GM21447 (cell line): ENCODE results near the gene SLC16A10.
"Not testable (repeated sequence)": the region's sequence is repeated elsewhere in the genome, so short reads cannot be mapped to it uniquely, and the experiment has no call there.

Experiments
- ATAC-seq: cut with Tn5 transposase; IDR thresholded peaks from one replicate; pipeline ENCODE4 v1.9.1; 2021; ENCODE audit not compliant: unreplicated experiment

Gene SLC16A10

DNA sequence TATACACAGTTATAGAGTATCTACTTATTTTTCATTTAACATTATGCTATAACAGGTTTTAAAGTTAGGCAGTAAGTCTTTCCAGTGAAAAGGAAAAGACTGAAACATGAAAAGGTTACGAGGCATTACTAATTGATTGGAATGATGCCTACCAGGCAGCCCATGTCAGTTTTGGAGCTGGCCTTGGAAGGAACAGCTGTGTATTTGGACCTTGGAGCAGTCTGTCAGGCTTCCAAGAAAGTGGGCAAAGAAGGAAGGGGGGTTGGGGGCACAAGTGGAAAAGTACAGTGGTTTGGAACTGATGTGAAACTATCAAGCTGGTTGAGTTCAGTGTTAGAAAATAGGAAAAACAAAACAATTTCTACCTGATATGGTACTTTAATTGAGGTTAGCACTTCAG is 41.7 kb downstream of the SLC16A10 start:
- ATAC-seq = no peak

DNA sequence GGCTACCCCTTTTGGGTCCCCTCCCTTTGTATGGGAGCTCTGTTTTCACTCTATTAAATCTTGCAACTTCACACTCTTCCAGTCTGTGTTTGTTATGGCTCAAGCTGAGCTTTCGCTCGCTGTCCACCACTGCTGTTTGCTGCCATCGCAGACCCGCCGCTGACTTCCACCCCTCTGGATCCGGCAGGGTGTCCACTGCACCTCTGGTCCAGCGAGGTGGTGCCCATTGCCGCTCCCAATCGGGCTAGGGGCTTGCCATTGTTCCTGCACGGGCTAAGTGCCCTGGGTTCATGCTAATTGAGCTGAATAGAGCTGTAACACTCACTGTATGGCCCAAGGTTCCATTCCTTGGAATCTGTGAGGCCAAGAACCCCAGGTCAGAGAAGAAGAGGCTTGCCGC is 43.7 kb downstream of the SLC16A10 start:
- not testable (repeated sequence) for ATAC-seq

DNA sequence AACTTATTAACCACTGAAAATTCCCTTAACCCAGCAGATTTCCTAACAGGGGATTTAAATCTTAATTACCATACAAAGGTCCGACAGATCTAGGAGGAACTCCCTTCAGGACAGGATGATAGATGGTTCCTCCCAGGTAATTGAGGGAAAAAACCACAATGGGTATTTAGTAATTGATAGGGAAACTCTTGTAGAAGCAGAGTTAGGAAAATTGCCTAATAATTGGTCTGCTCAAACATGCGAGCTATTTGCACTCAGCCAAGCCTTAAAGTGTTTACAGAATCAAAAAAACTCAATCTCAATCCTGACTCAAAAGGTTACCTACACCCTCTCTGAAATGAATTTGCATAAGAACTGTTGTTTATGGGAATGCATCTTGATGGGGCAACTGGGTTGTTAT is 45.4 kb downstream of the SLC16A10 start:
- not testable (repeated sequence) for ATAC-seq

DNA sequence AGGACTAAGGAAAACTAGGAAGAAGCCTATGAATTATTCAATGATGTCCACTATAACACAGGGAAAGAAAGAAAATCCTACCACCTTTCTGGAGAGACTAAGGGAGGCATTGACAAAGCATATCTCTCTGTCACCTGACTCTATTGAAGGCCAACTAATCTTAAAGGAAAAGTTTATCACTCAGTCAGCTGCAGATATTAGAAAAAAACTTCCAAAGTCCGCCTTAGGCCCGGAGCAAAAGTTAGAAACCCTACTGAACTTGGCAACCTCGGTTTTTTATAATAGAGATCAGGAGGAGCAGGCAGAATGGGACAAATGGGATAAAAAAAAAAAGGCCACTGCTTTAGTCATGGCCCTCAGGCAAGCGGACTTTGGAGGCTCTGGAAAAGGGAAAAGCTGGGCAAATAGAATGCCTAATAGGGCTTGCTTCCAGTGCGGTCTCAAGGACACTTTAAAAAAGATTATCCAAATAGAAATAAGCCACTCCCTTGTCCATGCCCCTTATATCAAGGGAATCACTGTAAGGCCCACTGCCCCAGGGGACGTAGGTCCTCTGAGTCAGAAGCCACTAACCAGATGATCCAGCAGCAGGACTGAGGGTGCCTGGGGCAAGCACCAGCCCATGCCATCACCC is 47.0 kb downstream of the SLC16A10 start:
- not testable (repeated sequence) for ATAC-seq

DNA sequence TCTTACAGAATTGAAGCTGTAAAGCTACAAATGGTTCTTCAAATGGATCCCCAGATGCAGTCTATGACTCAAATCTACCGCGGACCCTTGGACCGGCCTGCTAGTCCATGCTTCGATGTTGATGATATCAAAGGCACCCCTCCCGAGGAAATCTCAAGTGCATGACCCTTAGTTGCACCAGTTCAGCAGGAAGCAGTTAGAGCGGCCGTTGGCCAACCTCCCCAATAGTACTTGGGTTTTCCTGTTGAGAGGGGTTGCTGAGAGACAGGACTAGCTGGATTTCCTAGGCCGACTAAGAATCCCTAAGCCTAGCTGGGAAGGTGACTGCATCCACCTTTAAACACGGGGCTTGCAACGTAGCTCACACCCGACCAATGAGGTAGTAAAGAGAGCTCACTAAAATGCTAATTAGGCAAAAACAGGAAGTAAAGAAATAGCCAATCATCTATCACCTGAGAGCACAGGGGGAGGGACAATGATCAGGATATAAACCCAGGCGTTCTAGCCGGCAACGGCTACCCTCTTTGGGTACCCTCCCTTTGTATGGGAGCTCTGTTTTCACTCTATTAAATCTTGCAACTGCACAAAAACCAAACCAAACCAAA is 50.3 kb downstream of the SLC16A10 start:
- not testable (repeated sequence) for ATAC-seq

DNA sequence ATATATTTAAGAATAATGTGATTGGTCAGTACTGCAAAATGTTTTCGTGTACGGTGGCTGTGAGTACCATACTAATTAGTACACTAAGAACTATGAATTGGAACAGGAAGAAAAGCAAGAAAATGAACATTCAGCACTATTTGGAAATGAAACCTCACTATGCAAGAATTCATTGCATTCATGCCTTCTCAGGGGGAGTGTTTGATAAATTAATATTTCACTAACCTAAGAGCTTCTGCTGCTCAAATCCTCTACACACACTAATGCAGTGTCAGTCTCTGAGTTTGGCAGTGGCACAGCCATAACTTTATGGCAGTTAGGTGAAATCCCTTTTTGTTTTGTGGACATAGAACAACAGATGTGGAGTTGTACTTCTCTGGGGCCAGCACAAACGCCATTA is 60.1 kb downstream of the SLC16A10 start:
- ATAC-seq = no peak

DNA sequence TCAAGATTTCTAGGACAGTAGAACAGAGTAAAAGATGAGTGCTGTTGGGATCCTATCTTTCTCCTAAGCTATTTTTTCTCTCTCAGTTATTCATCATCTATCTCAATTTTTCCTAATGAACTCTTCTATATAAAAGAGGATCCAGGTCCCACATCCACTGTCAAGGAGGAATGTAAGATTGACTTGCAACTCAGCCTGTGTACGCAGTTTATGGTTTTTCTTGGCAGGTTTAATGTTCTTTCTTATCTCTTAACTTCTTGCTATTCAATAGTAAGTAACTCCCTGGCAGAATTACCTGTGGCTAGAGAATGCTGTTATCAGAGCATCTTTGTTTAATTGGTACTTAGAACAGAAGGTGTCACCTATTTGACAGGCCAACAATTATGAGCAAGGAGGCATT is 60.8 kb downstream of the SLC16A10 start:
- no peak for ATAC-seq

DNA sequence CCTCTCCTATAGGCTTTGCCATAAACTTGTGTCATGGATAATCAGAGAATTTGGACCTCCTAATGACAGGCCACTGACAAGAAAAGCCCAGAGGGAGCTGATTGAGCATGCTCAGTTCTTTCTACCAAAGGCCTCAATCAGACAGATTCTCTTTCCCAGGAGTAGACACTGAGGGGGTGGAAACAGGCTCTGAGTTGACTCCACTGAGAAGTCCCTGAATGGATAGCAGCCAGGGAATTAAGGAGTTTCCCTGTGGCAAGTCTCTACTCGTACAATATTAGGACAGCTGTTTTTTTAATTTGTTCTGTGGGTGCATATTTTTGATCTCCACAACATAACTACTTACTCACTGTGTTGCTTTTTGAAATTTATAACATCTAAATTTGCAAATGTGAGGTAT is 63.3 kb downstream of the SLC16A10 start:
- ATAC-seq = no peak

DNA sequence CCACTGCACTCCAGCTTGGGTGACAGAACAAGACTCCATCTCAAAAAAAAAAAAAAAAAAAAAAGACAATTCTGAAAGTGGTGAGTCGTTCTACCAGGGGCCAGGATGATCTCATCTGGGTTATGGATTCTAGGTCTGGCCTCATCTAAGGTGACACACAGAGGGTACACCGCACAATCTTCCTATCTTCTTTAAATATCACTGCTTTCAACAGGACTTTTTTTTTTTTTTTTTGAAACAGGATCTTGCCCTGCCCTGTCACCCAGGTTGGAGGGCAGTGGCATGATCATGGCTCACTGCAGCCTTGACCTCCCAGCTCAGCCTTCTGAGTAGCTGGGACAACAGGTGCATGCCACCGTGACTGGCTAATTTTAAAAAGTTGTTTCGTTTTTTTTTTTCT is 67.7 kb downstream of the SLC16A10 start:
- no peak for ATAC-seq

DNA sequence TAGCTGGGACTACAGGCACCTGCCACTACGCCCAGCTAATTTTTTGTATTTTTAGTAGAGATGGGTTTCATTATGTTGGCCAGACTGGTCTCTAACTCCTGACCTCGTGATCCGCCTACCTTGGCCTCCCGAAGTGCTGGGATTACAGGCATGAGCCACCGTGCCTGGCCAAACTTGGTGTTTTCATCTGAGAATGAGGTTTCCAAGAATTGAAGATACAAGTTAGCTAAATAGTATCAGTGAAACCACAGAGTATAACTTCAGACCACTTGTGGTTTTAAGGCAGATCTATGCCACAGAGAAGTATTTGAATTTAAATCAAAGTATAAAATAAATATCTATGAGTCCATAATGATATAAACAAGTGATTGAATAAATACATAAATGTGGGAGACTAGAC is 70.1 kb downstream of the SLC16A10 start:
- no peak for ATAC-seq

DNA sequence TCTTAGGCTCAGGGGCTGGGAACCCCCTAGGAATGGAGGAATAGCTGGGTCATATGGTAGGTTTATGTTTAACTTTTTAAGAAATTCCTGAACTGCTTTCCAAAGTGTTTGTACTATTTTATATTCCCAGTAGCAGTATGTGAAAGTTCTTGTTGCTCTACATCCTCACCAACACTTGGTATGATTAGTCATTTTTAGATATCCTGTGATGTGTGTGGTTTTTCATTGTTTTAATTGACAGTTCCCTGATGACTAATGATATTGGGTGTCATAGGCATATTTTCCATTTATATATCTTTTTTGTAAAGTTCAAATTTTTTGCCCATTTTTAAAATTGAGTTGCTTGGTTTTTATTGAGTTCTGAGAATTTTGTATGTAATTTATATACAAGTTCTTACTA is 72.3 kb downstream of the SLC16A10 start:
- no peak for ATAC-seq

DNA sequence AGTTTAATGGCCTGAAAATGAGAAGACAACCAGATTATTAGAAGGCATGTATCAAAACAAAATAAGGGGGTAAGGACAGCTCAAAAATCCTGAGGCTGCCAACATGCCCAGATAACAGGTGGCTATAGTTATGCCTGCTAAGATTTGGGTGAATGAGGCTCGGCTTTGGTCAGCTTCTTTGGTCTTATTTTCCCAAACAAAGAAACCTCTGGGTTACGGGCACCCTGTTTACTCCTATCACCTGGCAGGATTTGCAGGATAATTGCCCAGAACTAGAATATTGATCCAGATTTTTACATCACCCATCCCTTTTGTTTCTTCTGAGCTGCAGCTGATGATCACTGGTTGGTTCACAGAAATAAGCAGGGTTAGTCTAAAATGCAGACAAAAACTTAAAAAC is 74.3 kb downstream of the SLC16A10 start:
- ATAC-seq = no peak

DNA sequence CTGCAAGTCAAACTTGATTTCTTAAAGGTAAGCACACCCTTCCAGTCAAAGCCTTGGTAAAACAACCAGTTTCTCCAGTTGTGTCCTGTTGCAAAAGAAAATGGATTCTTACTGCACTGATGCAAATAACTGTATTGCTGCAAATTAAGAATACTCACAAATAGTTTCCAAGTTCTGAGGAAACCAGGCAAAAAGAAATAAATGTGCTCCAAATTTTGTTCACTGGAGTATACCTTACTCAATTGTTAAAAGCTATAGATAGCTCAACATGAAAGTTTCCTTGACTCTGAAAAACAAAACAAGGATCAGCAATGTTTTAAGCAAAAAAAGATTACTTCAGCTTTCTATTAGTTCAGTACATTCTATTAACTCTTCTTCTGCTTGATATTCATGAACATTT is 75.2 kb downstream of the SLC16A10 start:
- no peak for ATAC-seq

DNA sequence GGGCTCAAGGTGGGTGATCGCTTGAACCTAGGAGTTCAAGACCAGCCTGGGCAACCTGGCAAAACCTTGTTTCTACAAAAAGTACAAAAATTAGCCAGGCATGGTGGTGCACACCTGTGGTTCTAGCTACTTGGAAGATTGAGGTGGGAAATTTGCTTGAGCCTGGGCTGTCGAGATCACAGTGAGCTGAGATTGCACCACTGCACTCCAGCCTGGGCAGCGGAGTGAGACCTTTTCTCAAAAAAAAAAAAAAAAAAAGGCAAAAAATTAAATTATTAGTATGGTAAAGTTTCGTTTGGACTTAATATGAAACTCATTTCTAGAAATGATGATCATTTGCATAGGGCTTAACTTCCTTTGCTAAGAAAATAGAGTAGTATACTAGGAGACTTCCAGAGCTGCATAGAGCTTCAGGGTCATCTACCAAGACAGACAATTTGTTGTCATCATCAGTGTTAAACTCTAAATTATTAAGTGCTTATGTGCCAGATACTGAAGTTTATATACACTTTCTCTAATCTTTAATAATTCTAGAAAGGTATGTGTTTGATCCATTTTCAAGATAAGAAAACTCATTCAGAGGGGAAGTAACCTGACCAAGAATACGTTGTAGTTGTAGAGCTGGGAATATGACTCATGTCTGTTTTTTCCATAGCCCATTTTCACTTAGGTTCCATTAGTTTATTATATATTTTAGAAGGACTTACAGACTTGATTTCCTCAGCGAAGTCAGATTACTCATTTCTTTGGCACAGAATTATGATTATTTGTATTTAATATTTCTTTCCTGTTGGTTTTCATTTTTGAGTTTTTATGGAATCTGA is 84.5 kb downstream of the SLC16A10 start:
- ATAC-seq = peak; percentile 86

DNA sequence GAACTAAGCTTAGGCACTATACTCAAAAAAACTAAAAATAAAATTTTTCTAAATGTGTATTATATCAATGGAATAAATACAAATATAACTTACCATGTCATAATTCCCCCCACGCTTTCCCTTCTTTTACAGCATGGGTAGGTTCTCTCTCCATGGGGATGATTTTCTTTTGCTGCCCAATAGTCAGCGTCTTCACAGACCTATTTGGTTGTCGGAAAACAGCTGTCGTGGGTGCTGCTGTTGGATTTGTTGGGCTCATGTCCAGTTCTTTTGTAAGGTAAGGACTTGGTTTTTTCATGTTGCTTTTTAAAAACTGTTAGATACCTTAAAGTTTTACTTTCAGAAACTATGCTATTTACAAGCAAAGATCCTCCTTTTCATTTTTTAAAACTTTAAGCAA is 85.3 kb downstream of the SLC16A10 start:
- ATAC-seq = no peak

DNA sequence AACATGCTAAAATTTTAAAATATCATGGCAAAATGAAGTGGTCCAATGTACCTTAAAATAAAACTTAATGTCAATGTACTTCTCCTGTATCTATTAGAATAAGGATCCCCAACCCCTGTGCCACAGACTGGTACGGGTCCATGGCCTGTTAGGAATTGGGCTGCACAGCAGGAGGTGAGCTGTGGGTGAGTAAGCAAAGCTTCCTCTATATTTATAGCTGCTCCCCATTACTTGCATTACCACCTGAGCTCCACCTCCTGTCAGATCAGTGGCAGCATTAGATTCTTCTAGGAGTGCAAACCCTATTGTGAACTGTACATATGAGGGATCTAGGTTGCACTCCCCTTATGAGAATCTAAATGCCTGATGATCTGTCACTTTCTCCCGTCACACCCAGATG is 86.0 kb downstream of the SLC16A10 start:
- ATAC-seq = no peak

DNA sequence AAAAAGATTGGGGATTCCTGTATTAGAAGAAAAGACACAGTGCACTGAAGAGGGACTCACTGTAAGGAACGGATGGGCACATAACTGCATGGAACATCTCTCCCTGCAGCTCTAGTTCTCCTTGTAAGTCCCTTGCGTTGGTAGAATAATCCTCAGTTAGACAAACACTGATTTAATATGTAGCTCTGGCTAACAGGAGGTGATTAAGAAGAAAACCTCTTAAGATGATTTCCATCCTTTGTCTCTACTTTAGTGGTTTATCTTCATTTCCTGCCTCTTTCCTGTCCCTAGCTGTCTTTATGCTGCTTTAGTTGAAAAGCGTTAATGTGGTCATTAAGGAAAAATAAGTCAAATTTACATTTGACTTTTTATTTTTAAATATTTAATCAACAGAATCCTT is 86.6 kb downstream of the SLC16A10 start:
- ATAC-seq = no peak

DNA sequence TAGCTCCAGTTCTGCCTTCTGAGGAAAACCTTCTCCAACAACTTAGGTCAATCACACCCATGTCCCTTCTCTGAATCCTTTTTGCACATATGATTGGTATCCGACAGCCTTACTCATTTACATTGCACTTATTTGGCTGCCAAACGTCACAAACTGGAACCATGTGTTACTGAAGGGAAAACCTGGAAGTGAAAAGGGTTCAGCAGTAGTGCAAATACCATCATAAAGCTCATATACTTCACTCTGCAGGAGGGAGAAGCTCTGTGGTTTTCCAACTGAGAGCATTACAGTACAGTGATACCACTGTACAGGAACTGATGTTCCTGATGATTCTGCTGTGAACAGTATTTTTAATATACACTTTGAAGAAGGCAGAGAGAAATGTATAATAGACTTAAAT is 87.8 kb downstream of the SLC16A10 start:
- ATAC-seq = no peak

DNA sequence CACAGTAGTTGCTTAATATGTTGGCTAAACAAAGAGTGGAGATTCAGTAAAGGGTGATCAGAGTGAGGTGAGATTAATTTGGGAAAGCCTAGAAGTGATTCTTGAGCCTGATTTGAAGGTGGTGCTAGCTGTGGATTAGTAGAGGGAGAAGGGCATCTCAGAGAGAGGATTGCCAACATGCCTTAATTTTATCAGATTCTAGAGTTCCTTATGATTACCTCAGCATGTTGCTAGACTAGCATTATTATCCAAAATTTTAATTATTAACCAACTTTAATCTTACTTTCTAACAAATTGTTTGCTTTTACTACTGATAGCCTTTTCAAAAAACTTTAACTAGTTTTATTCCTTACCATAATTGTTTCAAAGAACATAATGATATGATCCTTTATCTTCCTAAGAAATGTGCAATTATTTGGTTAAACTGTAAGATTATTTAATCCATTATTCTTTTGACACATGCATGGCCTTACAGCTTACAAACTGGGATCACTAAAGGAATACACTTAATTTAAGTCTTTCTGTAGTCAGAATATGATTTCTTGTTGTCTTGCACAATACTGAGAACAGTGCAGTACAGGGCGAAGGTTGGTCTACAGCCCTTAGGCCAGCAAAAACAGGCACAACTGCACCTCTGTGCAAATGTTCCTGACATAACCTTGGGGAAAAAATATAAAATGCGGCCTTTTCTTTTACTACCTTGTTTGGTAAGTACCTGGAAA is 88.9 kb downstream of the SLC16A10 start:
- no peak for ATAC-seq

DNA sequence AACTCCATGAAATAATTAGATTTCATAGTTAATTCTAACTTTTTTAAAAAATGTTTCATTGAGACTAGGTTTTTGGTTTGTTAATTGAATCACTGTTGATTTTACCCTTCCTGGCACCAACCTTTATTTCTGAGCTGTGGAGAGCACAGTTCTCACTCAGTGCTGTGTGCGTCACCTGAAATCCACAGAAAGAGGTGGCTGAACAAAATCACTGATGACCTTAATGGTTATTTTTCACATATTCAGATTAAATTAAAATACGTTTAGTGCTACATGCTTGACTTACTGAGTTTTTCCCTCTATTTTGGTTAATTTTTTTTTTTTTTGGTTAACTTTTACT is 89.4 kb downstream of the SLC16A10 start:
- no peak for ATAC-seq

DNA sequence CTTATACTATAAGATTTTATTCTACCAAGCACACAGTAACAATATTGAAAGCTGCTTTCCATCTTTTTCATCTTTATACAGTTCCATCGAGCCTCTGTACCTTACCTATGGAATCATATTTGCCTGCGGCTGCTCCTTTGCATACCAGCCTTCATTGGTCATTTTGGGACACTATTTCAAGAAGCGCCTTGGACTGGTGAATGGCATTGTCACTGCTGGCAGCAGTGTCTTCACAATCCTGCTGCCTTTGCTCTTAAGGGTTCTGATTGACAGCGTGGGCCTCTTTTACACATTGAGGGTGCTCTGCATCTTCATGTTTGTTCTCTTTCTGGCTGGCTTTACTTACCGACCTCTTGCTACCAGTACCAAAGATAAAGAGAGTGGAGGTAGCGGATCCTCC is 89.8 kb downstream of the SLC16A10 start:
- ATAC-seq = no peak
